HepG2 (cell line): ENCODE measurements around the gene BEX3. TPM values are rescaled to one million over a fixed set of nuclear protein-coding genes. Genes with fewer than 3 reads are reported as not detected.

ENCODE experiments used
- ATAC-seq: fragments of 200-7000 bp; cut with Tn5 transposase; 3 replicates; pipeline ENCODE4 v1.9.1; 2020; ENCODE audit warnings: mild to moderate bottlenecking, moderate library complexity
- BruUV-seq: library from RNA; stranded (reverse); fragments of 400-500 nt; replicated peaks from 2 replicates; lab custom pipeline; 2021; lab: Mats Ljungman, UMichigan
- CTCF ChIA-PET: fragments of 300-600 bp; formaldehyde crosslinking; extraction: SDS; loops from one replicate; lab custom pipeline; 2021; ENCODE audit warnings: low total read pairs, inconsistent platforms, low intra/inter-chr PET ratio; lab: Yijun Ruan, JAX
- POLR2A ChIA-PET: fragments of 350-600 bp; sonication (Branson Sonifier 250); formaldehyde crosslinking; loops from one replicate; lab custom pipeline; 2020; ENCODE audit warnings: antibody characterized with exemption, inconsistent platforms; lab: Yijun Ruan, JAX
- DNase-seq: peaks from one replicate; pipeline ENCODE4 v3.0.0-alpha.2; 2015; ENCODE audit warnings: low spot score
- FAIRE-seq: peaks from 3 replicates; lab custom pipeline; 2011; peaks lifted over from hg19 to GRCh38; lab: Jason Lieb, UNC
- H2AFZ ChIP-seq: one replicate; pipeline ENCODE4 v1.6.1; 2011; ENCODE audit warnings: low read length, inconsistent platforms
- H3K27ac ChIP-seq: fragments of 300-600 bp; 3 replicates; pipeline ENCODE4 v1.8.0; 2011; ENCODE audit warnings: mixed run types, mild to moderate bottlenecking, mixed read lengths, low read length, inconsistent platforms; ENCODE audit not compliant: insufficient read depth; ENCODE audit errors: extremely low read length
- H3K27me3 ChIP-seq, 2 experiments: fragments of 200-600 bp in 1 of 2; 2 replicates in 1 of 2; 3 replicates in 1 of 2; pipeline versions ENCODE4 v1.6.0 to v1.8.0; 2011; ENCODE audit warnings: low read length in 2 of 2, mild to moderate bottlenecking in 2 of 2, moderate library complexity in 2 of 2, inconsistent platforms in 1 of 2; ENCODE audit not compliant: insufficient read depth in 2 of 2, control insufficient read depth in 1 of 2
- H3K36me3 ChIP-seq, 2 experiments: fragments of 200-600 bp in 1 of 2; replicated peaks in 1 of 2; 2 replicates in 1 of 2; 3 replicates in 1 of 2; pipeline versions ENCODE4 v1.5.1 to v1.8.0; 2011; ENCODE audit warnings: low read length in 2 of 2, inconsistent platforms in 1 of 2; ENCODE audit not compliant: insufficient read depth in 2 of 2, control insufficient read depth in 1 of 2
- H3K4me1 ChIP-seq: 2 replicates; pipeline ENCODE4 v1.5.1; 2012; ENCODE audit warnings: low read length, inconsistent platforms; ENCODE audit not compliant: insufficient read depth
- H3K4me2 ChIP-seq: 2 replicates; pipeline ENCODE4 v1.6.0; 2011; ENCODE audit warnings: low read depth, low read length, inconsistent platforms
- H3K4me3 ChIP-seq, 3 experiments: fragments of 200-600 bp in 1 of 3; sonication (generic), shearing (Covaris generic) in 1 of 3; replicated peaks in 1 of 3; 2 replicates each; pipeline ENCODE4 v1.5.1; 2011 to 2016; ENCODE audit warnings: low read length in 3 of 3, inconsistent platforms in 2 of 3, low read depth in 2 of 3, mild to moderate bottlenecking in 2 of 3, control low read depth in 1 of 3, mixed read lengths in 1 of 3; ENCODE audit not compliant: insufficient read depth in 1 of 3
- H3K79me2 ChIP-seq: one replicate; pipeline ENCODE4 v1.6.1; 2011; ENCODE audit warnings: low read length, inconsistent platforms; ENCODE audit not compliant: insufficient read depth
- H3K9ac ChIP-seq: 2 replicates; pipeline ENCODE4 v1.6.0; 2011; ENCODE audit warnings: mild to moderate bottlenecking, low read depth, low read length, inconsistent platforms; ENCODE audit not compliant: insufficient read depth
- H3K9me3 ChIP-seq: 2 replicates; pipeline ENCODE4 v1.5.1; 2012; ENCODE audit warnings: mild to moderate bottlenecking, low read length
- H4K20me1 ChIP-seq: 2 replicates; pipeline ENCODE4 v1.6.0; 2011; ENCODE audit warnings: inconsistent platforms, mild to moderate bottlenecking, low read length, moderate library complexity; ENCODE audit not compliant: insufficient read depth
- ASH2L ChIP-seq: fragments of 300-600, 200-600 bp; sonication (generic); IDR thresholded peaks from 2 replicates; pipeline ENCODE4 v1.7.0; 2017; ENCODE audit warnings: low read depth, mild to moderate bottlenecking, moderate library complexity, mixed read lengths, low read length; ENCODE audit not compliant: insufficient read length
- CBX1 ChIP-seq: IDR thresholded peaks from one replicate; pipeline ENCODE4 v1.6.1; 2016; ENCODE audit warnings: antibody characterized with exemption, low read depth
- CREM ChIP-seq, 2 experiments: sonication (generic) in 1 of 2; formaldehyde crosslinking in 1 of 2; IDR thresholded peaks; 2 replicates each; pipeline versions ENCODE4 v1.4.0 to v1.6.1; 2016 to 2020; ENCODE audit warnings: antibody characterized with exemption in 1 of 2, mild to moderate bottlenecking in 1 of 2, missing genetic modification reagents in 1 of 2
- HOXA3 ChIP-seq: sonication (generic); formaldehyde crosslinking; IDR thresholded peaks from 2 replicates; pipeline ENCODE4 v1.5.0; 2020; ENCODE audit warnings: missing genetic modification reagents
- MIER3 ChIP-seq: IDR thresholded peaks from 2 replicates; pipeline ENCODE4 v1.6.1; 2016; ENCODE audit warnings: missing compliant biosample characterization, borderline replicate concordance
- POLR2AphosphoS5 ChIP-seq: IDR thresholded peaks from 2 replicates; pipeline ENCODE4 v1.6.1; 2012; ENCODE audit warnings: low read depth, low read length
- REPIN1 ChIP-seq: sonication (generic); formaldehyde crosslinking; IDR thresholded peaks from 2 replicates; pipeline ENCODE4 v1.8.0; 2022; ENCODE audit warnings: missing genetic modification reagents, low read depth, mild to moderate bottlenecking, borderline replicate concordance
- TAF1 ChIP-seq: sonication (generic); formaldehyde crosslinking; IDR thresholded peaks from 2 replicates; pipeline ENCODE4 v1.4.0; 2020; ENCODE audit warnings: missing genetic modification reagents
- TFE3 ChIP-seq: IDR thresholded peaks from 2 replicates; pipeline ENCODE4 v1.6.1; 2016
- THAP8 ChIP-seq: sonication (generic); formaldehyde crosslinking; IDR thresholded peaks from 2 replicates; pipeline ENCODE4 v1.5.1; 2020; ENCODE audit warnings: missing genetic modification reagents, mild to moderate bottlenecking, borderline replicate concordance
- ZNF331 ChIP-seq: sonication (generic); formaldehyde crosslinking; IDR thresholded peaks from 2 replicates; pipeline ENCODE4 v1.4.0; 2020; ENCODE audit warnings: missing genetic modification reagents
- ZNF343 ChIP-seq: sonication (generic); formaldehyde crosslinking; IDR thresholded peaks from 2 replicates; pipeline ENCODE4 v1.4.0; 2020; ENCODE audit warnings: mild to moderate bottlenecking, missing genetic modification reagents
- ZNF550 ChIP-seq: sonication (generic); formaldehyde crosslinking; IDR thresholded peaks from 2 replicates; pipeline ENCODE4 v1.4.0; 2020; ENCODE audit warnings: mild to moderate bottlenecking, missing genetic modification reagents, borderline replicate concordance
- ZNF577 ChIP-seq: sonication (generic); formaldehyde crosslinking; IDR thresholded peaks from 2 replicates; pipeline ENCODE4 v1.4.0; 2020; ENCODE audit warnings: mild to moderate bottlenecking, low read depth, missing genetic modification reagents, borderline replicate concordance
- ZNF775 ChIP-seq: sonication (generic); formaldehyde crosslinking; IDR thresholded peaks from 2 replicates; pipeline ENCODE4 v1.4.0; 2020; ENCODE audit warnings: missing genetic modification reagents, mild to moderate bottlenecking, moderate library complexity, borderline replicate concordance
- WGBS: methylation state at CpG from one replicate; pipeline ENCODE4 v1.1.6; 2017; ENCODE audit warnings: low lambda C conversion rate; 5-methylcytosine and 5-hydroxymethylcytosine counted together
- in situ Hi-C: cut with HindIII; loops from 2 replicates; pipeline ENCODE4 v1.10.0; 2017; ENCODE audit warnings: low pct_unique_long_range_greater_than_20kb; ENCODE audit not compliant: extremely low pct_ligation_motif_present
- intact Hi-C: fragments of 100-400 bp; cut with micrococcal nuclease; formaldehyde crosslinking; loops from one replicate; pipeline ENCODE4 v1.10.0; 2022; ENCODE audit not compliant: unreplicated experiment
- polyA plus RNA-seq, 8 experiments: library from polyadenylated mRNA; depleted of rRNA in 3 of 8; stranded (reverse) in 7 of 8; unstranded in 1 of 8; fragments of >200 nt; fragmentation: Illumina TruSeq in 4 of 8; extraction: Trizol in 4 of 8; gene quantifications; 2 replicates each; pipeline versions ENCODE4 v1.2.1 to v1.2.3, GENCODE V29; 2011 to 2016; ENCODE audit warnings: low read depth in 4 of 8, missing spikeins in 1 of 8, mixed read lengths in 1 of 8; ENCODE audit not compliant: insufficient read depth in 1 of 8
- total RNA-seq, 5 experiments: library from RNA; depleted of rRNA; stranded (reverse); fragments of >200 nt; fragmentation: Illumina TruSeq; extraction: Trizol; gene quantifications; 2 replicates each; pipeline ENCODE4 v1.2.3, GENCODE V29; 2016; ENCODE audit warnings: low read depth in 1 of 5

BEX3 gene
- total and polyA plus RNA-seq, 2 of the 13 experiments (the other 11 are each of a cell fraction or from before 2014, with no cell fraction given) = 50.9 to 55.8 TPM

GRCh38 chrX:103347682-103348397, 28.5 kb upstream of the BEX3 start:
- in situ Hi-C loops (loop anchor here (10.0 kb wide), 1 partner anchor 117 kb away; no protein-coding TSS in a partner anchor), intact Hi-C loops (no loop called here)
- H3K9me3 ChIP-seq = no peaks in the 10 kb centered on the region
- H3K79me2 ChIP-seq = no peaks in the 10 kb centered on the region
- no peak overlapping the region for H3K4me2 ChIP-seq
- POLR2A ChIA-PET = no interaction called here
- BruUV-seq = no TSS peak
- FAIRE-seq = no peak
- no peaks in the 10 kb centered on the region for H3K27me3 ChIP-seq
- H4K20me1 ChIP-seq = no peaks in the 10 kb centered on the region
- no peak overlapping the region for H3K4me3 ChIP-seq
- WGBS = 48% methylated on average over 28 of the region's 29 CpGs
- no peak overlapping the region for H3K27ac ChIP-seq
- DNase-seq = no peak
- CTCF ChIA-PET = no interaction called here
- H3K36me3 ChIP-seq = no peaks in the 10 kb centered on the region
- TF ChIP-seq MIER3 (CRISPR knock-in tag) (no peak), ZNF775 (CRISPR knock-in tag) (no peak), ZNF331 (CRISPR knock-in tag) (no peak)
- no peaks in the 10 kb centered on the region for H3K4me1 ChIP-seq
- no peak overlapping the region for H2AFZ ChIP-seq
- H3K9ac ChIP-seq = no peak overlapping the region
- no peak for ATAC-seq

GRCh38 chrX:103356130-103356798, 20.1 kb upstream of the BEX3 start, which contains the start of gene TCEAL9:
TCEAL9 (plus strand) TSS chrX:103356506; CDS start chrX:103357685, 1,179 bp downstream.
- peak; percentile 81 for ATAC-seq
- 0% methylated on average over 6 of the region's 18 CpGs for WGBS
- CTCF ChIA-PET = no interaction called here
- TF ChIP-seq THAP8 = no peak
- TF ChIP-seq ZNF577 = no peak
- peak; percentile 58 for TF ChIP-seq TFE3 (CRISPR knock-in tag)
- TF ChIP-seq ZNF550 (CRISPR knock-in tag) = no peak
- peak; percentile 72 for TF ChIP-seq POLR2AphosphoS5
- TF ChIP-seq TAF1 (CRISPR knock-in tag) = peak; percentile 21; the same call in 1 of the 2 replicates
- no peak for TF ChIP-seq REPIN1
- no peak for TF ChIP-seq ZNF343 (CRISPR knock-in tag)
- no peak for TF ChIP-seq CBX1
- peak; percentile 65 for TF ChIP-seq CREM (IDR thresholded peaks at IDR 0.05)
- TF ChIP-seq CREM (CRISPR knock-in tag; IDR thresholded peaks at IDR 0.05) = no peak
- no peak for TF ChIP-seq ASH2L
- TF ChIP-seq HOXA3 (CRISPR knock-in tag) = no peak

More at GRCh38 chrX:103356130-103356798, 20.1 kb upstream of the BEX3 start, which contains the start of gene TCEAL9:
- BruUV-seq = no TSS peak
- Histone ChIP-seq H3K27ac (peak within 1 kb of the TSS; percentile 59), H2AFZ (peak within 1 kb of the TSS; percentile 78), H3K4me3 (peak within 1 kb of the TSS; percentile 73 to 82 (median 76)), H3K9me3 (no peaks in the 10 kb centered on the region), H3K36me3 (no peaks in the 10 kb centered on the region), H3K79me2 (peaks cover 5% of the 10 kb centered on the region), H4K20me1 (no peaks in the 10 kb centered on the region), H3K4me2 (peak within 1 kb of the TSS; percentile 70), H3K9ac (peak within 1 kb of the TSS; percentile 77), H3K27me3 (no peaks in the 10 kb centered on the region; a peak in 1 of 5 replicates), H3K4me1 (peaks cover 14% of the 10 kb centered on the region)
- DNase-seq = peak; percentile 51
- POLR2A ChIA-PET = interaction anchor here (1.0 to 3.6 kb wide), 3 partner anchors 11 to 104 kb away, joined by 3 to 13 read pairs (median 4); partner anchors contain the start of gene BEX3
- in situ Hi-C loops = no loop called here
- peak; percentile 56 for FAIRE-seq
- intact Hi-C loops = no loop called here
